GM12872 (cell line): Measurements from ENCODE around the gene FBLN7.
A peak's percentile ranks its signal among the peaks of the same experiment; 100 is the strongest.

Experiments
- CTCF ChIP-seq: IDR thresholded peaks from 3 replicates; pipeline ENCODE4 v1.5.1; 2011; ENCODE audit warnings: low read depth, mild to moderate bottlenecking, low read length, moderate library complexity; ENCODE audit not compliant: insufficient read depth

FBLN7 gene

GRCh38 chr2:112109278-112109677, 28.9 kb upstream of the FBLN7 start:
- TF ChIP-seq CTCF, result no peak

GRCh38 chr2:112110966-112111365, 27.2 kb upstream of the FBLN7 start:
- TF ChIP-seq CTCF, result no peak

GRCh38 chr2:112118148-112118547, 20.0 kb upstream of the FBLN7 start:
- TF ChIP-seq CTCF, result 0 out of 3 replicates have a peak, but pooled peaks have one; percentile 15

GRCh38 chr2:112121682-112122254, 16.4 kb upstream of the FBLN7 start:
- peak; percentile 46; the same call in 2 of the 3 replicates for TF ChIP-seq CTCF

GRCh38 chr2:112129060-112129459, 9.1 kb upstream of the FBLN7 start:
- no peak for TF ChIP-seq CTCF

- no peak for TF ChIP-seq CTCF
Observed at GRCh38 chr2:112133344-112133743, 4.8 kb upstream of the FBLN7 start.

GRCh38 chr2:112134120-112134519, 4.1 kb upstream of the FBLN7 start:
- TF ChIP-seq CTCF, result no peak

GRCh38 chr2:112136096-112136495, 2.1 kb upstream of the FBLN7 start:
- TF ChIP-seq CTCF, result no peak
